Naive thymus-derived CD8-positive, alpha-beta T cell (primary cell): ENCODE data around the gene IL22RA1. TPM values are rescaled to one million over a fixed set of nuclear protein-coding genes. Genes with fewer than 3 reads are reported as not detected.

Experiments used
- ATAC-seq, 2 donors: fragments of 150-1000 bp; cut with Tn5 transposase in 1 of 2; sonication (Bioruptor Pico), chemical (Tn5 transposase) in 1 of 2; 1 replicate in 1 of 2; 2 replicates in 1 of 2; pipeline ENCODE4 v1.10.0; 2021; ENCODE audit warnings: mild to moderate bottlenecking in 2 of 2, moderate library complexity in 2 of 2
- POLR2A ChIA-PET: fragments of 350-600 bp; sonication (Branson Sonifier 250); formaldehyde crosslinking; loops from one replicate; lab custom pipeline; 2021; ENCODE audit warnings: antibody characterized with exemption; lab: Charles Lee
- DNase-seq, 10 donors: peaks; one replicate each; pipeline versions ENCODE4 v3.0.0 to v3.0.0-alpha.2; 2020 to 2022
- H3K27ac Mint-ChIP-seq, 10 donors: one replicate each; pipeline ENCODE4 v1.8.0; 2020 to 2022; ENCODE audit warnings: mild to moderate bottlenecking in 10 of 10, mixed read lengths in 10 of 10, moderate library complexity in 4 of 10, inconsistent platforms in 1 of 10
- H3K27me3 Mint-ChIP-seq, 5 donors: one replicate each; pipeline ENCODE4 v1.8.0; 2021 to 2022; ENCODE audit warnings: mixed read lengths in 5 of 5
- H3K36me3 Mint-ChIP-seq, 3 donors: one replicate each; pipeline ENCODE4 v1.8.0; 2020 to 2022; ENCODE audit warnings: mixed read lengths in 3 of 3, mild to moderate bottlenecking in 2 of 3, inconsistent platforms in 1 of 3
- H3K4me1 Mint-ChIP-seq, 4 donors: one replicate each; pipeline ENCODE4 v1.8.0; 2021 to 2022; ENCODE audit warnings: mixed read lengths in 4 of 4
- H3K4me3 Mint-ChIP-seq, 10 donors: one replicate each; pipeline ENCODE4 v1.8.0; 2020 to 2022; ENCODE audit warnings: mild to moderate bottlenecking in 10 of 10, mixed read lengths in 10 of 10, moderate library complexity in 6 of 10, inconsistent platforms in 1 of 10
- H3K9me3 Mint-ChIP-seq, 9 donors: one replicate each; pipeline ENCODE4 v1.8.0; 2020 to 2022; ENCODE audit warnings: mixed read lengths in 9 of 9, mild to moderate bottlenecking in 3 of 9, inconsistent platforms in 1 of 9, moderate library complexity in 1 of 9
- polyA plus RNA-seq, 3 donors: library from polyadenylated mRNA; unstranded; fragments of 300-500 nt; fragmentation: Illumina TruSeq; gene quantifications; one replicate each; pipeline ENCODE4 v1.2.3, GENCODE V29; 2021
- total RNA-seq, 8 experiments: library from RNA in 2 of 8; stranded (reverse) in 2 of 8; gene quantifications; one replicate each; pipeline ENCODE4 v1.2.3 and lab custom pipeline; 2021 to 2026

Gene IL22RA1
- total and polyA plus RNA-seq, 5 experiments from 2014 or later, result not detected

DNA sequence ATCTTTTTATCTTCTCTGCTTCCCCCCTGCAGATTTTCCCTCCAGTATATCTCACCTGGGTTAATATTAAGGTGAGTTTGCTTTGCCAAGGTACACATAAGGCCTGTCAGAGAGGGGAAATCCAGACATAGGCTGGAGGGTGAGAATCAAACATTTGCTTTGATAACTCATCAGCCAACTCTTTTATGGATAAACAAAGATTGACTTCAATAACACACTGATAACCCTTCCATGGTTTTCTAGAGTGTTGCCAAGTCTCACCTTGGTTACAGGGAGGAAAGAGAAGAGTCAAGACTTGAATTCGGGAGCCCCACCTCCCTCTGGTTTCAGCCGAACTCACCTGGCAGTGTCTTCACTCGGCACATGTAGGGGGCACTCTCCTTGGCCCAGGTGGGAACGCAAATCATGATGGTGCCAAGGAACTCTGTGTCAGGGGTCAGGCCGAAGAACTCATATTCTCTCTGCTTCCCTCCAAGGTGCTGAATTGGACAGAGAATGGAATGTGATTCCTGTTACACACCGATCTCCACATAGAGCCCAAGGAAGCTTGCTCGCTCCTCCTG lies 15.1 kb downstream of the IL22RA1 start:
- POLR2A ChIA-PET, result interaction anchor here (0.6 kb wide), 1 partner anchor 1928 kb away, joined by 3 read pairs; no protein-coding TSS in a partner anchor
- H3K27me3 Mint-ChIP-seq, result peaks cover 0 to 7% (median 3%) of the 10 kb centered on the region in 5 donors
- H3K4me1 Mint-ChIP-seq, result no peaks in the 10 kb centered on the region
- H3K4me3 Mint-ChIP-seq, result no peak overlapping the region
- peak overlapping the region in 1 of 10 donors; percentile 30 for H3K27ac Mint-ChIP-seq
- ATAC-seq (no peak), DNase-seq (no peak)
- H3K36me3 Mint-ChIP-seq, result peaks cover 0 to 18% (median 0%) of the 10 kb centered on the region in 3 donors
- H3K9me3 Mint-ChIP-seq, result peaks cover 0 to 20% (median 5%) of the 10 kb centered on the region in 9 donors

GRCh38 chr1:24127134-24127800 lies 15.7 kb downstream of the IL22RA1 start:
- Mint-ChIP-seq H3K4me3 (no peak overlapping the region), H3K9me3 (peaks cover 0 to 19% (median 5%) of the 10 kb centered on the region in 9 donors), H3K27me3 (peaks cover 0 to 7% (median 1%) of the 10 kb centered on the region in 5 donors), H3K4me1 (no peaks in the 10 kb centered on the region), H3K27ac (no peak overlapping the region), H3K36me3 (peaks cover 0 to 18% (median 0%) of the 10 kb centered on the region in 3 donors)
- no peak for DNase-seq
- no peak for ATAC-seq
- POLR2A ChIA-PET, result interaction anchor here (0.6 kb wide), 2 partner anchors 195 to 1928 kb away, joined by 3 read pairs; no protein-coding TSS in a partner anchor

DNA sequence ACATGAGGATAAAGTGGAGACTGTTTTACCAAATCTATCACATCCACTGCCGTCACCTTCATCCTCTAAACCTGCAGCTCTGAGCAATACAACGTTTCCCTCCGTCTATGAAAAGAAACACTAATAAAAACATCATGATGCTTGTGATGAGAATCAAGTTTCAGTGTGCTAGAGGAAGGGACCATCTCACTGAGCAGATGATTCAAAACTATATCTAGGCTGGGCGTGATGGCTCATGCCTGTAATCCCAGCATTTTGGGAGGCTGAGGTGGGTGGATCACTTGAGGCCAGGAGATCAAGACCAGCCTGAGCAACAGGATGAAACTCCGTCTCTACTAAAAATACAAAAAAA lies 16.3 kb downstream of the IL22RA1 start:
- Mint-ChIP-seq H3K4me1 (no peaks in the 10 kb centered on the region), H3K4me3 (no peak overlapping the region), H3K9me3 (peaks cover 0 to 19% (median 5%) of the 10 kb centered on the region in 9 donors), H3K27ac (no peak overlapping the region), H3K27me3 (peaks cover 0 to 7% (median 0%) of the 10 kb centered on the region in 5 donors), H3K36me3 (peaks cover 0 to 18% (median 0%) of the 10 kb centered on the region in 3 donors)
- ATAC-seq (no peak), DNase-seq (no peak)
- POLR2A ChIA-PET, result interaction anchor here (0.6 kb wide), 1 partner anchor 194 kb away, joined by 3 read pairs; no protein-coding TSS in a partner anchor

DNA sequence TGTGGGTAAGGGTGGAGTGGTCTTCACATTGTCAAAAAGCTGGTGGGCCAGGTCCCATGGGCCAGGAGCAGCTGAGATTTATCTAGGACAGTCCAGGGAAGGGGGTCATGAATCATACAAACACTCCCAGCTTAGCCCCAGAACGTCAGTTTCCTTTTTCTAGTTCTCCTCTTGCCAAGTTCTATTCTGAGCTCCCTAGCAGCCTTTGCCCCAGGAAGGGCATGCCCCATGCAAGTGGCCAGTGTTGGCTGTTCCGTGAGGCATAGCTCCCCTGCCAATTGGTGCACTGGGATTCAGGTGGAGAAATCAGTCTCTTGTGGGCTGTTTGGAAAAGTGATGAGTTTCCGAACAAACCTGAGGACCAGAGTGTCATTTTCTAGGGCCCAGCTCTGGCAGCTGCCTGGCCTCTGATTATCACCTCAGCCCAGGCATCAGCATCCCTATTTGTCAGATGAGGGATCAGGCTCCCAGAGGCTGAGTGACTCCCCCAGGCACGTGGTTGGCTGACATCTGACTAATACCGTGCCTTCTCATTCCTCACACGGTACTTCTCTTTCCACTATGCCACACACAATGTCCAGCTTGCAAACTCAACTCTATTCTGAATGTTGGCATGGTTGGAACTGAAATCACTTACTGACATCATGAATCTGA lies 16.8 kb downstream of the IL22RA1 start:
- Mint-ChIP-seq H3K27ac (no peak overlapping the region), H3K36me3 (peaks cover 0 to 13% (median 0%) of the 10 kb centered on the region in 3 donors), H3K4me3 (no peak overlapping the region), H3K27me3 (peaks cover 0 to 7% (median 0%) of the 10 kb centered on the region in 5 donors), H3K4me1 (no peaks in the 10 kb centered on the region), H3K9me3 (peaks cover 0 to 19% (median 5%) of the 10 kb centered on the region in 9 donors)
- ATAC-seq (no peak), DNase-seq (no peak)
- POLR2A ChIA-PET, result no interaction called here

- H3K27ac Mint-ChIP-seq, result no peak overlapping the region
- no peak for ATAC-seq
Measured at GRCh38 chr1:24125456-24125855, 17.5 kb downstream of the IL22RA1 start.

DNA sequence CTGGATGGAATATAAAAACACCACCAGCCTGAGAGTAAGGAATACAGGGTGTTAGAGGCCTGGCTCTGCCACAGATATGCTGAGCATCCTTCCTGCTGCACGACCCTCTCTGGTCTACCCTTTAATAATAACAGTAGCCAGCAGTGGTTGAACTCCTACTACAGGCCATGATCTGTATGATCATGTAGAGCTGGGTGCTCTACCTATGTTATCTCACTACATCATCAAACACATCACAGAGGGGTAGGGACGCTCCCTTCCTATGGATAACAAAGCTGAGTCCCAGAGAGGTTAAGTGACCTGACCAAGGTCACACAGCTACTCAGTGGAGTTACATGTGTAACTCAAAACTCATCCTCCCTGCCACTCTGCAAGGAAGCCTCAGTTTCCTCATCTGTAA lies 18.0 kb downstream of the IL22RA1 start:
- H3K9me3 Mint-ChIP-seq, result peaks cover 0 to 8% (median 3%) of the 10 kb centered on the region in 9 donors
- POLR2A ChIA-PET, result no interaction called here
- no peak overlapping the region for H3K4me3 Mint-ChIP-seq
- H3K36me3 Mint-ChIP-seq, result peaks cover 0 to 6% (median 0%) of the 10 kb centered on the region in 3 donors
- DNase-seq (no peak), ATAC-seq (no peak)
- no peaks in the 10 kb centered on the region for H3K4me1 Mint-ChIP-seq
- H3K27ac Mint-ChIP-seq, result no peak overlapping the region
- peaks cover 0 to 7% (median 0%) of the 10 kb centered on the region in 5 donors for H3K27me3 Mint-ChIP-seq

More at GRCh38 chr1:24125456-24125855, 17.5 kb downstream of the IL22RA1 start:
- no peaks in the 10 kb centered on the region for H3K4me1 Mint-ChIP-seq
- no peak overlapping the region for H3K4me3 Mint-ChIP-seq
- no peak for DNase-seq
- H3K9me3 Mint-ChIP-seq, result peaks cover 0 to 13% (median 5%) of the 10 kb centered on the region in 9 donors
- H3K36me3 Mint-ChIP-seq, result peaks cover 0 to 11% (median 0%) of the 10 kb centered on the region in 3 donors
- POLR2A ChIA-PET, result no interaction called here
- H3K27me3 Mint-ChIP-seq, result peaks cover 0 to 7% (median 0%) of the 10 kb centered on the region in 5 donors

- DNase-seq (no peak), ATAC-seq (no peak)
- no peaks in the 10 kb centered on the region for H3K9me3 Mint-ChIP-seq
- POLR2A ChIA-PET, result no interaction called here
- H3K4me3 Mint-ChIP-seq, result no peak overlapping the region
- H3K4me1 Mint-ChIP-seq, result no peaks in the 10 kb centered on the region
- H3K27ac Mint-ChIP-seq, result no peak overlapping the region
- H3K27me3 Mint-ChIP-seq, result peaks cover 1 to 9% (median 4%) of the 10 kb centered on the region in 5 donors
- no peaks in the 10 kb centered on the region for H3K36me3 Mint-ChIP-seq
Measured at GRCh38 chr1:24123611-24124010, 19.3 kb downstream of the IL22RA1 start.

- no peaks in the 10 kb centered on the region for H3K4me1 Mint-ChIP-seq
- peaks cover 1 to 10% (median 7%) of the 10 kb centered on the region in 5 donors for H3K27me3 Mint-ChIP-seq
- no peaks in the 10 kb centered on the region for H3K9me3 Mint-ChIP-seq
- no peaks in the 10 kb centered on the region for H3K36me3 Mint-ChIP-seq
- peak overlapping the region in 1 of 10 donors; percentile 34 for H3K27ac Mint-ChIP-seq
- no peak overlapping the region for H3K4me3 Mint-ChIP-seq
- POLR2A ChIA-PET, result no interaction called here
- no peak for DNase-seq
- ATAC-seq, result no peak
Measured at GRCh38 chr1:24122776-24123175, 20.2 kb downstream of the IL22RA1 start.

DNA sequence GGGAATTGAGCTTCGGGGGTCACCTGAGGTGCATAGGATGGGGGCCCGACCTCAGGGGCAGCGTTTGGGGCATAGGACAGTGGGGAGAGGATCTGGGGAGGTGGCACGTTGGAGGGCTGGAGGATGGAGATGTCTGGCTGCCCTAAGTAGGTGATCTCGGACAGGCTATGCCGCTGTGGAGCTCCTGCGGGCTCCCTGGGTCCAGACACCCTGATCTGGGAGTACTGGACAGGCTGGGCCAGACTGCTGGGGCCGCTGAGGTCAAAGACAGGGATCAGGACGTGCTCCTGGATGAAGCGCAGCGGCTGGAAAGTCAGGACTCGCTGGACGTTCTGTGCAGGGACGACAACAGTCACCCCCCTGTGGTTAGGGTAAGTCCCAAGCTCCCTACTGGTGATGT lies 21.5 kb downstream of the IL22RA1 start:
- H3K4me1 Mint-ChIP-seq, result no peaks in the 10 kb centered on the region
- POLR2A ChIA-PET, result no interaction called here
- H3K4me3 Mint-ChIP-seq, result no peak overlapping the region
- no peak for ATAC-seq
- H3K27ac Mint-ChIP-seq, result no peak overlapping the region
- DNase-seq, result no peak
- no peaks in the 10 kb centered on the region for H3K9me3 Mint-ChIP-seq
- H3K36me3 Mint-ChIP-seq, result no peaks in the 10 kb centered on the region
- H3K27me3 Mint-ChIP-seq, result peaks cover 1 to 24% (median 13%) of the 10 kb centered on the region in 5 donors

- DNase-seq, result no peak
- Mint-ChIP-seq H3K27ac (no peak overlapping the region), H3K4me1 (no peaks in the 10 kb centered on the region), H3K36me3 (no peaks in the 10 kb centered on the region), H3K4me3 (no peak overlapping the region), H3K27me3 (peaks cover 1 to 28% (median 18%) of the 10 kb centered on the region in 5 donors), H3K9me3 (no peaks in the 10 kb centered on the region)
- ATAC-seq, result no peak
- POLR2A ChIA-PET, result no interaction called here
Measured at GRCh38 chr1:24120965-24121364, 22.0 kb downstream of the IL22RA1 start.

GRCh38 chr1:24119859-24120756 lies 22.8 kb downstream of the IL22RA1 start:
- no peaks in the 10 kb centered on the region for H3K4me1 Mint-ChIP-seq
- POLR2A ChIA-PET, result no interaction called here
- H3K27ac Mint-ChIP-seq, result no peak overlapping the region
- H3K36me3 Mint-ChIP-seq, result no peaks in the 10 kb centered on the region
- H3K27me3 Mint-ChIP-seq, result peaks cover 1 to 31% (median 18%) of the 10 kb centered on the region in 5 donors
- no peak overlapping the region for H3K4me3 Mint-ChIP-seq
- no peaks in the 10 kb centered on the region for H3K9me3 Mint-ChIP-seq
- DNase-seq (no peak), ATAC-seq (no peak)

GRCh38 chr1:24119489-24119858 lies 23.5 kb downstream of the IL22RA1 start:
- no peaks in the 10 kb centered on the region for H3K4me1 Mint-ChIP-seq
- H3K36me3 Mint-ChIP-seq, result no peaks in the 10 kb centered on the region
- no peak for DNase-seq
- POLR2A ChIA-PET, result no interaction called here
- ATAC-seq, result no peak
- H3K9me3 Mint-ChIP-seq, result no peaks in the 10 kb centered on the region
- no peak overlapping the region for H3K4me3 Mint-ChIP-seq
- peak overlapping the region in 1 of 10 donors; percentile 18 for H3K27ac Mint-ChIP-seq
- peaks cover 1 to 31% (median 20%) of the 10 kb centered on the region in 5 donors for H3K27me3 Mint-ChIP-seq
